GM12865 (cell line): Measurements from ENCODE around the gene SCAMP2.
"Not testable (repeated sequence)": the region's sequence is repeated elsewhere in the genome, so short reads cannot be mapped to it uniquely, and the experiment has no call there.

ENCODE experiments used
- DNase-seq: peaks from one replicate; pipeline ENCODE4 v3.0.0; 2010; ENCODE audit warnings: low read depth
- H3K4me3 ChIP-seq: 2 replicates; pipeline ENCODE4 v1.5.1; 2011; ENCODE audit warnings: mild to moderate bottlenecking, low read depth, low read length, control low read depth
- CTCF ChIP-seq: IDR thresholded peaks from 2 replicates; pipeline ENCODE4 v1.5.1; 2011; ENCODE audit warnings: low read length, control low read depth, low read depth, inconsistent platforms; ENCODE audit not compliant: insufficient read depth; ENCODE audit errors: missing control alignments

SCAMP2 gene

DNA sequence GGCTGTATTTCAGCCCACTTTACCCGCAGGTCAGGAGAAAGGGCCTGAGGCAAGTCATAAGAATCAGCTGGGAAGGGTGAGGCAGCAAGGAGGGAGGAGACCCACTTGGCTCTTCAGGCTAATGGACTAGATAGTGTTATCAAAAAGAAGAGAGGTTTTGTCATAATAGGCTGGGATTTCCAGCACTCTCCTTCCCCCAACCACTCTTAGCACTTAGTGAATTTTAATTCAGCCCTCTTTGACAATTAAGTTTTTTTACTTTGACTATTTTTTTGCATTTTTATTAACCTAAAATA is 17.4 kb upstream of the SCAMP2 start:
- DNase-seq = no peak
- no peak for TF ChIP-seq CTCF
- H3K4me3 ChIP-seq = peak overlapping the region; percentile 94

DNA sequence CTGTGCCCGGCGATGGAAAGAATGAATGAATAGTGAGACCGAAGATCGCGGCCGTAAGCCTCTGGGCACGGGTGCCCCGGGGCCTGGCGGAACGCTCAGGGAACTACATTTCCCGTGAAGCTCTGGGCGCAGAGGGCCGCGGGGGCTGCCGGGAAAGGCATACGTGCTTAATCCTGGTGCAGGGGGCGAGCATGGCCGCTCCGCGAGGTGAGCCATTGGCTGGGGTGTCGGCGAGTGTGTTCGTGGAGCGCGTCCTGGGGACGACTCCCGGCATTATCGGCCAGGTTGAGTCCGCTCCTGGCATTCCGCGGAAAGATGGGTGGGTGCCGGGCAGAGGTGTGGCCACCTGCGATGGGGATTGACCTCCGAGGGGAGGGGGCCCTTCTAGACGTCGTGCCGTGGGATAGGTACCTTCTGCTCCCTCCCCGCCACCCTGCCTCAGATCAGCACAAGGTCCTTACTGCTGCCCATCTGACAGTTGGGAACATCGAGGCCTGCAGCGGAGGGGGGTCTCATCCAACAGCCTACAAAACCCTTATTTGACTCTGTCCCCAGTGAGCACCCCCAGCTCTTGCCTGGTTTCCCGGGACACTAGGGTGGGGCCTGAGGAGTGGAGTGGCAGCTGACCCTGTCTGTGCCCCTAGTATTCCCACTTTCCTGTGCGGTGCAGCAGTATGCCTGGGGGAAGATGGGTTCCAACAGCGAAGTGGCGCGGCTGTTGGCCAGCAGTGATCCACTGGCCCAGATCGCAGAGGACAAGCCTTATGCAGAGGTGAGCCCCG is 16.9 kb upstream of the SCAMP2 start, which contains the start of gene MPI:
MPI (plus strand) TSS at position 160 of the 782 bp plus-strand sequence; CDS start at position 192, 32 bp downstream.
- no peak for TF ChIP-seq CTCF
- H3K4me3 ChIP-seq = peak within 1 kb of the TSS; percentile 94
- DNase-seq = peak; percentile 87

DNA sequence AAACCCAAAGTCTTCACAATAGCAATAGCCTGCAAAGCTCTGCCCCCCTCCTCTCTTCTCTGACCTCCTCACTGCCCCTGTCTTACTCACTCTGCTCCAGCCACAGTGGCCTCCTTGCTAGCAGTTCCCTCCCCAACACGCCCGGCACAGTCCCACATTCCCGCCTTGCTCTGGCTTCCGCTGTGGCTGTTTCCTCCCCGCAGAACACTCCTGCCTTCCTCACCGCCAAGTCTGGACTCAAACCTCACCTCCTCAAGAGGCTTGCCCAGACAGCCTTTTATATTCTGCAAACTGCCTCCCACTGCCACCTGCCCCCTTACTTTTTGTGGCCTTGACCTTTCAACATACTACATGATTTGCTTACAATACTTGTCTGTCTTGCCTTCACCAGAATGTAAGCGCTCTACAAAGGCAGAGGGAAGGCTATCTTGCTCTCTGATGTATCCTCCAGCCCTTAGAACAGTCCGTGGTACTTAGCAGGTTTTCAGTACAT is 16.3 kb upstream of the SCAMP2 start:
- no peak for TF ChIP-seq CTCF
- H3K4me3 ChIP-seq = peak overlapping the region; percentile 94
- no peak for DNase-seq

GRCh38 chr15:74888716-74889115 is 15.6 kb upstream of the SCAMP2 start:
- no peak for TF ChIP-seq CTCF
- no peak for DNase-seq
- H3K4me3 ChIP-seq = no peak overlapping the region

- not testable (repeated sequence) for DNase-seq, H3K4me3 ChIP-seq
Measured at GRCh38 chr15:74887537-74888193, 14.5 kb upstream of the SCAMP2 start.

- no peak for TF ChIP-seq CTCF
- no peak for DNase-seq
- H3K4me3 ChIP-seq = no peak overlapping the region
Measured at GRCh38 chr15:74885461-74885860, 12.3 kb upstream of the SCAMP2 start.

GRCh38 chr15:74884428-74885223 is 11.5 kb upstream of the SCAMP2 start:
- no peak for DNase-seq
- no peak for TF ChIP-seq CTCF
- H3K4me3 ChIP-seq = no peak overlapping the region
